ENCODE measurements around the gene TMEM14A.
"Not testable (repeated sequence)": the region's sequence is repeated elsewhere in the genome, so short reads cannot be mapped to it uniquely, and the experiment has no call there.

TMEM14A gene

GRCh38 chr6:52649536-52650160, 21.3 kb upstream of the TMEM14A start:
- no peak for DNase-seq (ENCODE audit: extremely low spot score)
- POLR2A ChIA-PET: interaction anchor here (1.5 kb wide), 1 partner anchor 230 kb away, joined by 4 read pairs; the partner anchor contains the start of gene EFHC1
- CTCF ChIA-PET: interaction anchor here (0.7 to 6.4 kb wide), 3 partner anchors 12 to 252 kb away, joined by 3 to 46 read pairs (median 5); no protein-coding TSS in a partner anchor
- TF ChIP-seq CTBP1 (IDR thresholded peaks at IDR 0.05; ENCODE audit: borderline replicate concordance): no peak
- TF ChIP-seq ARNT (IDR thresholded peaks at IDR 0.05): no peak
- no peak for TF ChIP-seq FOXA1 (IDR thresholded peaks at IDR 0.05)
- no peak for TF ChIP-seq SUZ12 (IDR thresholded peaks at IDR 0.05)
- TF ChIP-seq ELF4 (IDR thresholded peaks at IDR 0.05): no peak
- no peak for TF ChIP-seq ZNF384 (IDR thresholded peaks at IDR 0.05)
- TF ChIP-seq HDGF (IDR thresholded peaks at IDR 0.05; ENCODE audit: borderline replicate concordance): no peak
- no peak for TF ChIP-seq FOXM1 (IDR thresholded peaks at IDR 0.05; ENCODE audit: borderline replicate concordance)
- no peak for TF ChIP-seq TARDBP (IDR thresholded peaks at IDR 0.05)
- TF ChIP-seq L3MBTL2 (conservative IDR thresholded peaks at IDR 0.05): no peak
- TF ChIP-seq NFRKB (IDR thresholded peaks at IDR 0.05): no peak
- TF ChIP-seq LEF1 (IDR thresholded peaks at IDR 0.05; ENCODE audit: borderline replicate concordance): no peak
- no peak for TF ChIP-seq FOXK2 (IDR thresholded peaks at IDR 0.05)
- no peak for TF ChIP-seq SP1 (IDR thresholded peaks at IDR 0.05)
- TF ChIP-seq BHLHE40 (IDR thresholded peaks at IDR 0.05; ENCODE audit: borderline replicate concordance): no peak
- TF ChIP-seq, protein P1, sequence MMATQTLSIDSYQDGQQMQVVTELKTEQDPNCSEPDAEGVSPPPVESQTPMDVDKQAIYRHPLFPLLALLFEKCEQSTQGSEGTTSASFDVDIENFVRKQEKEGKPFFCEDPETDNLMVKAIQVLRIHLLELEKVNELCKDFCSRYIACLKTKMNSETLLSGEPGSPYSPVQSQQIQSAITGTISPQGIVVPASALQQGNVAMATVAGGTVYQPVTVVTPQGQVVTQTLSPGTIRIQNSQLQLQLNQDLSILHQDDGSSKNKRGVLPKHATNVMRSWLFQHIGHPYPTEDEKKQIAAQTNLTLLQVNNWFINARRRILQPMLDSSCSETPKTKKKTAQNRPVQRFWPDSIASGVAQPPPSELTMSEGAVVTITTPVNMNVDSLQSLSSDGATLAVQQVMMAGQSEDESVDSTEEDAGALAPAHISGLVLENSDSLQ (IDR thresholded peaks at IDR 0.05): no peak

DNA sequence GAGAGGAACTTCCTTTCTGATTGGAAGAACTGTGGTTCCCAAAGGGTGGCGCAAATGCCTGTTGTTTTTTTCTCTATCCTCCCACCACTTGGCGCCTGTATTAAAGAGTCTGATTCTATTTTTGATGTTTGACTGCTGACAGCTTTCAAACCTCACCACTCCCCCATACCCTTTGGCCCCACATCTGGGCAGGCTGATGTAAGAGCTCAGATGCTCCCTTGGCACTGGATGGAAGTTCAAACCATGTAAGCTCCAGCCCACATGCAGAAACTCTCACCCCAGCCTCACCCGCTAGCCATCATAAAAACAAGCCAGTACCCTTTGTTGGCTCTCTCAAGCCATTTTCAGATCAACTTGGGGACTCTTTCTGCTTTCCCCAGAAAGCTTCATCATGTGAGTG, 20.0 kb upstream of the TMEM14A start:
- DNase-seq (ENCODE audit: extremely low spot score): no peak
- CTCF ChIA-PET: interaction anchor here (2.6 to 6.4 kb wide), 2 partner anchors 10 to 11 kb away, joined by 23 to 46 read pairs; no protein-coding TSS in a partner anchor
- POLR2A ChIA-PET: interaction anchor here (1.4 kb wide), 1 partner anchor 11 kb away, joined by 3 read pairs; no protein-coding TSS in a partner anchor
- TF ChIP-seq ARNT (IDR thresholded peaks at IDR 0.05): no peak
- no peak for TF ChIP-seq FOXA1 (IDR thresholded peaks at IDR 0.05)
- no peak for TF ChIP-seq BHLHE40 (IDR thresholded peaks at IDR 0.05; ENCODE audit: borderline replicate concordance)
- TF ChIP-seq FOXM1 (IDR thresholded peaks at IDR 0.05; ENCODE audit: borderline replicate concordance): no peak
- TF ChIP-seq HDGF (IDR thresholded peaks at IDR 0.05; ENCODE audit: borderline replicate concordance): no peak
- TF ChIP-seq TARDBP (IDR thresholded peaks at IDR 0.05): no peak
- TF ChIP-seq ELF4 (IDR thresholded peaks at IDR 0.05): no peak
- TF ChIP-seq, protein P1 (IDR thresholded peaks at IDR 0.05): no peak
- TF ChIP-seq NFRKB (IDR thresholded peaks at IDR 0.05): no peak
- TF ChIP-seq L3MBTL2 (conservative IDR thresholded peaks at IDR 0.05): no peak
- no peak for TF ChIP-seq SUZ12 (IDR thresholded peaks at IDR 0.05)
- TF ChIP-seq ZNF384 (IDR thresholded peaks at IDR 0.05): no peak

- POLR2A ChIA-PET: interaction anchor here (1.9 kb wide), 1 partner anchor 233 kb away, joined by 5 read pairs; the partner anchor contains the start of gene EFHC1
- DNase-seq (ENCODE audit: extremely low spot score): no peak
- TF ChIP-seq L3MBTL2 (conservative IDR thresholded peaks at IDR 0.05): no peak
- no peak for TF ChIP-seq ARNT (IDR thresholded peaks at IDR 0.05)
- TF ChIP-seq ZNF384 (IDR thresholded peaks at IDR 0.05): no peak
- TF ChIP-seq FOXA1 (IDR thresholded peaks at IDR 0.05): no peak
- CTCF ChIA-PET: interaction anchor here (1.1 to 6.4 kb wide), 6 partner anchors 9 to 490 kb away, joined by 3 to 46 read pairs (median 4); no protein-coding TSS in a partner anchor
Measured at GRCh38 chr6:52653151-52653550, 17.8 kb upstream of the TMEM14A start.

- POLR2A ChIA-PET: no interaction called here
- CTCF ChIA-PET: interaction anchor here (0.6 to 6.4 kb wide), 2 partner anchors 8 to 377 kb away, joined by 3 to 46 read pairs; no protein-coding TSS in a partner anchor
- TF ChIP-seq FOXM1 (IDR thresholded peaks at IDR 0.05; ENCODE audit: borderline replicate concordance) (no peak), SUZ12 (IDR thresholded peaks at IDR 0.05) (no peak)
- no peak for DNase-seq (ENCODE audit: extremely low spot score)
Measured at GRCh38 chr6:52654007-52654406, 16.9 kb upstream of the TMEM14A start.

DNA sequence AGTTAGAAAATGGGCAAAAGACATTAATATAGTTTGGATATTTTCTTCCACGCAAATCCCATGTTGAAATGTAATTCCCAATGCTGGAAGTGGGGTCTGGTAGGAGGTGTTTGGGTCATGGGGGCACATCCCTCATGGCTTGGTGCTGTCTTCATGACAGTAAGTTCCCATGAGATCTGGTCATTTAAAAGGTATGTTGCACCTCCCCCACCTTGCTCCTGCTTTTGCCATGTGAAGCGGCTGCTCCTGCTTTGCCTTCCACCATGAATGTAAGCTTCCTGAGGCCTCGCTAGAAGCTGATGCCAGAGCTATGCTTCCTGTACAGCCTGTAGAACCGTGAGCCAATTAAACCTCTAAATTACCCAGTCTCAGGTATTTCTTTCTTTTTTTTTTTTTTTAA, 16.3 kb upstream of the TMEM14A start:
- TF ChIP-seq ELF4 (IDR thresholded peaks at IDR 0.05) (no peak), SP1 (IDR thresholded peaks at IDR 0.05) (no peak), HDGF (IDR thresholded peaks at IDR 0.05; ENCODE audit: borderline replicate concordance) (no peak), NFRKB (IDR thresholded peaks at IDR 0.05) (no peak), CTBP1 (IDR thresholded peaks at IDR 0.05; ENCODE audit: borderline replicate concordance) (no peak), FOXK2 (IDR thresholded peaks at IDR 0.05) (no peak), BHLHE40 (IDR thresholded peaks at IDR 0.05; ENCODE audit: borderline replicate concordance) (no peak), ARNT (IDR thresholded peaks at IDR 0.05) (no peak), SUZ12 (IDR thresholded peaks at IDR 0.05) (no peak), LEF1 (IDR thresholded peaks at IDR 0.05; ENCODE audit: borderline replicate concordance) (no peak), FOXM1 (IDR thresholded peaks at IDR 0.05; ENCODE audit: borderline replicate concordance) (no peak), ZNF384 (IDR thresholded peaks at IDR 0.05) (no peak), TARDBP (IDR thresholded peaks at IDR 0.05) (no peak), L3MBTL2 (conservative IDR thresholded peaks at IDR 0.05) (no peak), FOXA1 (IDR thresholded peaks at IDR 0.05) (no peak)
- TF ChIP-seq, protein P1 (IDR thresholded peaks at IDR 0.05): no peak
- ChIA-PET POLR2A (no interaction called here), CTCF (no interaction called here)
- no peak for DNase-seq (ENCODE audit: extremely low spot score)

GRCh38 chr6:52655941-52656340, 15.0 kb upstream of the TMEM14A start:
- DNase-seq (ENCODE audit: extremely low spot score); POLR2A ChIA-PET; CTCF ChIA-PET: not testable (repeated sequence)
